ENCODE measurements around the gene ADAT3. TPM values are rescaled to one million over a fixed set of nuclear protein-coding genes. Genes with fewer than 3 reads are reported as not detected.

The ADAT3 gene
- total RNA-seq, 1 donor from 2014 or later: 0.79 TPM

DNA sequence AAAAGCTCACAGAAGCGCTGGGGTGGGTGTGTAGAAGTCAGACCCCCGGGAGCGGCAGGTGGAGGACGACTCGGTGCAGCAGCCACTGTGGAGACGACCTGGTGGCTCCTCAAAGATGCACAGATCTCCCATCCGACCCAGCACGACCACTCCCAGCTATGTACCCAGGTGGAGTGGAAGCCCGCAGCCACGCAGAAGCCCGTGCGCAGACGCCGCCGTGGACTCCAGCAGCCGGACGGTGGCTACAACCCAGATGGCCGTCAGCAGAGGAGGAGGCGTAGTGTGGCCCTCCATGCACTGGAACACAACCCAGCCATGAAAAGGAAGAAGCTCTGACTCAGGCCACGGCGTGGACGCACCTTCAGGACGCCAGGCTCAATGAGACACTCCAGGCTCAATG lies 57.5 kb downstream of the ADAT3 start:
- TF ChIP-seq, protein P1, sequence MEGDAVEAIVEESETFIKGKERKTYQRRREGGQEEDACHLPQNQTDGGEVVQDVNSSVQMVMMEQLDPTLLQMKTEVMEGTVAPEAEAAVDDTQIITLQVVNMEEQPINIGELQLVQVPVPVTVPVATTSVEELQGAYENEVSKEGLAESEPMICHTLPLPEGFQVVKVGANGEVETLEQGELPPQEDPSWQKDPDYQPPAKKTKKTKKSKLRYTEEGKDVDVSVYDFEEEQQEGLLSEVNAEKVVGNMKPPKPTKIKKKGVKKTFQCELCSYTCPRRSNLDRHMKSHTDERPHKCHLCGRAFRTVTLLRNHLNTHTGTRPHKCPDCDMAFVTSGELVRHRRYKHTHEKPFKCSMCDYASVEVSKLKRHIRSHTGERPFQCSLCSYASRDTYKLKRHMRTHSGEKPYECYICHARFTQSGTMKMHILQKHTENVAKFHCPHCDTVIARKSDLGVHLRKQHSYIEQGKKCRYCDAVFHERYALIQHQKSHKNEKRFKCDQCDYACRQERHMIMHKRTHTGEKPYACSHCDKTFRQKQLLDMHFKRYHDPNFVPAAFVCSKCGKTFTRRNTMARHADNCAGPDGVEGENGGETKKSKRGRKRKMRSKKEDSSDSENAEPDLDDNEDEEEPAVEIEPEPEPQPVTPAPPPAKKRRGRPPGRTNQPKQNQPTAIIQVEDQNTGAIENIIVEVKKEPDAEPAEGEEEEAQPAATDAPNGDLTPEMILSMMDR (IDR thresholded peaks at IDR 0.05; ENCODE audit: insufficient read depth, low read length, severe bottlenecking): no peak
- DNase-seq (ENCODE audit: low read depth) (no peak), FAIRE-seq (no peak)
- Histone ChIP-seq H3K36me3 (ENCODE audit: control insufficient read depth, insufficient read depth, low read length) (peaks cover 13% of the 10 kb centered on the region), H3K27me3 (ENCODE audit: control insufficient read depth, insufficient read depth, low read length) (no peaks in the 10 kb centered on the region), H3K4me3 (ENCODE audit: low read depth, low read length) (no peak overlapping the region)

Other genes with a start within 250 kb of the ADAT3 start
- under 0.01 TPM in 2 replicates for gene ONECUT3, start 151.9 kb upstream of the ADAT3 start, total RNA-seq
- 0.26 and 1.4 TPM in 2 replicates for gene ATP8B3, start 93.1 kb upstream of the ADAT3 start, total RNA-seq
- 2.4 and 3.8 TPM in 2 replicates for gene REXO1, start 56.9 kb upstream of the ADAT3 start, total RNA-seq
- 5.3 and 6.4 TPM in 2 replicates for gene KLF16, start 41.8 kb upstream of the ADAT3 start, total RNA-seq
- 48.4 and 71.0 TPM in 2 replicates for gene ABHD17A, start 19.9 kb upstream of the ADAT3 start, total RNA-seq
- gene SCAMP4, start within 50 bp of the ADAT3 start, total RNA-seq: 14.2 and 15.4 TPM in 2 replicates
- 58.4 and 73.2 TPM in 2 replicates for gene CSNK1G2, start 35.8 kb downstream of the ADAT3 start, total RNA-seq
- gene BTBD2, start 110.3 kb downstream of the ADAT3 start, total RNA-seq: 23.2 and 30.6 TPM in 2 replicates
- 251 and 1,002 TPM in 2 replicates for gene MKNK2, start 145.8 kb downstream of the ADAT3 start, total RNA-seq
- 15.8 and 19.5 TPM in 2 replicates for gene MOB3A, start 190.9 kb downstream of the ADAT3 start, total RNA-seq
- gene IZUMO4, start 191.5 kb downstream of the ADAT3 start, total RNA-seq: 3.7 and 5.9 TPM in 2 replicates
- 72.1 and 78.3 TPM in 2 replicates for gene AP3D1, start 246.2 kb downstream of the ADAT3 start, total RNA-seq